Activated T-cell treated with anti-CD3 and anti-CD28 coated beads, Interleukin-2, amount 50 U/mL, for 48 hours (primary cell): Measurements from ENCODE around the gene ELK1.
"Not testable (repeated sequence)": the region's sequence is repeated elsewhere in the genome, so short reads cannot be mapped to it uniquely, and the experiment has no call there.

ENCODE experiments used
- DNase-seq, 2 experiments: peaks; one replicate each; pipeline ENCODE4 v3.0.0-alpha.2; 2020

ELK1 gene

GRCh38 chrX:47650164-47651042 lies at the start of gene ELK1:
Gene ELK1, minus strand, starts transcription at chrX:47650563. Its CDS starts 9,122 bp downstream, at chrX:47641441.
- DNase-seq: peak; percentile 86 to 89

DNA sequence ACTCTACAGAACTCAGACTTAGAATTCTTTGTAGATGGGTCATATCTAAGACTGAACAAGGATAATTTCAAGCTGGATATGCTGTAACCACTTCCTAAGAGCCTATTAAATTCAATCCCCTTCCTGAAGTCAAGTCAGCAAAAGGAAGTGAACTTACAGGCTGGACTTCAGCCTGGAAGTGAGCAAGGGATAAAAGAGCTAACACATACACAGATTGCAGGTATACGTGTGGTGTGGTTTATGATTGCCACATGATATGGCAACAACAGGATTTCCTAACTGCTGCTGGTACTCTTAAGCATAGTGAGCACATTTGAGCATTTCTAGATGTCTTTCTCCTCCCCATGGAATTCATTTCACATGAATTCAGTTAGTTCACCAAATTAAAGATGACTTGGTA lies 46.8 kb upstream of the ELK1 start:
- DNase-seq: no peak

DNA sequence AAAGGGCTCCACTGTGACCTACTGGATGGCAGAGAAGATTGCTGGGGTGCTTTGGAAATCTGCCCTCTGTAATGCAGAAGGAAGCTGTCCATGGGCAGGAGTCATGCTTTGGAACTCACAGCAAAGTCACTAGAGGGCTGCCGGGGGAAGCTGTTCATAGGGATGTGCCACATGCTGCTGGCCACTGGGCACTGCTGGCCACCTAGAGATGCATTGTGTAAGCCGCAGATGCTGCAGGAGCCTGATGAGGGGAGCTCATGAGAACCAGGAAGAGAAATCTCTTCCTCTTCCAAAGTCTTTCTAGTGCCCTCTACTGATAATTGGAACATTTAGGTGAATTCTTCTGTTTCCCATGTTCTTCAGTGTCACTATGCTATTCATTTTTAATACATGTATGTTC lies 39.8 kb upstream of the ELK1 start:
- DNase-seq: no peak

DNA sequence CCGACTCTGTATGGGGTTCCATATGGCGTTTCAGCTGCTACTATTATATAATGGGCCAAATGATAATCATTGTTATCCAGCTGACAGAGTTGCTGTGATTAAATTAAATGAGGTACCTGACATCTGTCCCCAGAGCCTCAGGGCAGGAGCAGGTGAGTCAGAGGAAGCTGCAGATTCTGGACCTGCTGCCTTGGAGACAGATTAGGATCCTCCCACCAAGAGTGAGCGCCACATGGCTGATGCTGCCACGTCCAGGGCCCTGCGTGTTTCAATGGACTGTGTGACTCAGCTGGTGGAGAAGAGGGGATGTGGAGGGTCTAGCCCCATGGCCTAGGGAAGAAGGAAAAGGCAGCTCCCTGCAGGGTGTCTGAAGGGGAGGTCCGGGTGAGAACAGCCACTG lies 36.9 kb upstream of the ELK1 start:
- DNase-seq: no peak

GRCh38 chrX:47683829-47684205 lies 33.5 kb upstream of the ELK1 start:
- DNase-seq: no peak

- DNase-seq: no peak
Observed at GRCh38 chrX:47683184-47683828, 32.9 kb upstream of the ELK1 start.

- DNase-seq: not testable (repeated sequence)
Observed at GRCh38 chrX:47675959-47676859, 25.8 kb upstream of the ELK1 start.

DNA sequence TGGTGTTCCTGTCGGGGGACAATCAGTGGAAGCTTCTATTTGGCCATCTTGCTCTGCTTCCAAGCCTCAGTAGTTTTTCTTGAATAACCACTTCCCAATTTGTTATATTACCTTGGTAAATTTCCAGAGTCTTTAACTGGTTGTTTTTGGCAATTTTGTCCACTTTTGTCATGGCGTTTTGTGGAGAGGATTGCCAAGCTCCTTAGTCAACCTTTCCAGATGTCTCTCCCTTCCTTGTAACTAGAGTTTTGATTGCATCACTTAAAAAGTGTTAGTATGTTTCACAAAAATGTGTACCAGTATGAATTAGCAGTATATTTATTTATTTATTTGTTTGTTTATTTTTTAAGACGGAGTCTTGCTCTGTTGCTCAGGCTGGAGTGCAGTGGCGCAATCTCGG lies 24.4 kb upstream of the ELK1 start:
- no peak for DNase-seq

DNA sequence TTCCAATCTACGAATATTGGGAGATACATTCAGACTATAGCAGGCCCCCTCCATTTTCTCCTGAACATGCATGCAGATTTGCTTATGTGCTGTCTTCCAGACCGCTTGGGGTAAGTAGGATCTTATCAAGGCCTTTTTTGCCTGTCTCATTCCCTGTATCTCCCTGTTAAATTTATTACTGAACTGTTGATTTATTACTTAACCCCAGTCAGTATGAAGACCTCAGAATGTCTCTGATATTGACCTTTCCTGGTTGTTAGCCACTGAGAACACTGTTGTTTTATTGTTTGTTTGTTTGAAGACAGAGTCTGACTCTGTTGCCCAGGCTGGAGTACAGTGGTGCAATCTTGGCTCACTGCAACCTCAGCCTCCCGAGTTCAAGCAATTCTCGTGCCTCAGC lies 15.4 kb upstream of the ELK1 start:
- DNase-seq: not testable (repeated sequence)

DNA sequence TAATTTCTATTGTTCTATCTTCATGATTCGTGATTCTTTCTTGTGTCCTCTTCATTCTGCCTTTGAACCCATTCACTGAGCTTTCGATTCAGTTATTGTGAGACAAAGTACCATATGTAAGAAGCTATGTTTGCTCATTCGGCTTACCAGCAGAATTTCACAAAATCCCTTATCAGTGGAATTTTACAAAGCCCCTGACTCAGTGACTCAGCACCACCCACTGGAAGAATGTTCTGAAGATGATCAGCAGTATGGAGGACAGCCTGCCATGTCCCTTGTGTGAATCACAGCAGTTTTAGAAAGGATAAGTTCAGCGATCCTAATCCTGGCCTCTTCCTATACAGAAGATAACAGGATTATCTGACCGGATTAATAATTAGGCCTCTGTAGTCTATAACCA lies 14.4 kb upstream of the ELK1 start:
- DNase-seq: no peak

GRCh38 chrX:47662144-47662657 lies 11.8 kb upstream of the ELK1 start:
- peak; percentile 66 to 68 for DNase-seq

GRCh38 chrX:47661539-47661938 lies 11.2 kb upstream of the ELK1 start:
- DNase-seq: no peak

DNA sequence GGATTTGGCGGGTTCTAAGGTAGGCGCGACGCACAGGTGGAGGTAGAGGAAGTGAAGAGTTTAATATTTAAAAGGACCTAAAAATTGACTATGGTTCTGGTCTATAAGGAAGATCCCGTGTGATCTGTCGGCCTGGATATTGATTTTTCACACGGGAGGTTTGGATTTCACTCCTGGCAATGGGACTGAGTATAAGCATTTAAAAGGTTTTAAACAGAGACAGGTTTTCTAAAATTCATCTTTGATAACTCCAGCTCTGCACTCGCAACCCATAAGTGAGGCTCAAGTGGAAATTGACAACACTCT lies 9.0 kb upstream of the ELK1 start:
- DNase-seq: no peak

DNA sequence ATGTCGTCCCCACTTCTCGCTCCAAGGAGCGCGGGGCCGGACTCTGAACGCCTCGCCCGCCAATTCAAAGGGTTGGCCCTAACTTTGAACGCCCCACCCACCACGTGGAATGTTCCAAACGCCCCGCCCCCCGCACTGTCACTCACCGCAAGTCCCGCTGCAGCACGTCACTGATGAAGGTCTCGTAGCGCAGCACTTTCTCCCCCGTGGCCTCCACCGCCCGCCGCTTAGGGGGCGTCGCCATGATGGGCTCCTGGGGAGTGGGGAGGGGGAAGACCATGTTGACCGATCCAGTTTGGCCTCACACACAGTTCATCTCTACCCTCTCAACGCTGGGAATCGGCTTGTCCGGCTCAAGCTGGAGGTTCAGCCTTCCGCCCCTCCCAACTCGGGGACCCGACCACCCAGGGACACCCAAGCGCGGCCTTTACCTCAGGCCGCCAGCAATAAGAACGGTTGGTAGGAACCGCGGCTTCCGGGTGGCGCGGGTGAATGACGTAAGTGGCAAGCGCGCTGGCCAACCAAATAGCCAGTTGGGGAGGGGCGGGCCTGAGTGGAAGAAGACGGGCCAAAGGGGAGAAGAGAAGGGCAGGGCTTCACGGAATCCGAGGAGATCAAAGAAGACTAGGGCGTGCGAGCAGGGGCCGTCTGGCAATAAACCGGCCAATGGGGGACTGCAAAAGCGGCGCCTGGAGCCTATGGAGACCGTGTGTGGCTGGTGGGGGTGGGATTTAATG lies 8.5 kb upstream of the ELK1 start, which contains the start of gene UXT:
Gene UXT (minus strand): TSS at position 497 of the 737 bp plus-strand sequence. CDS start 253 bp downstream, at position 244.
- DNase-seq: peak; percentile 94

- DNase-seq: no peak
Observed at GRCh38 chrX:47658301-47658683, 7.9 kb upstream of the ELK1 start.

- no peak for DNase-seq
Observed at GRCh38 chrX:47651043-47651905, 911 bp upstream of the ELK1 start.

DNA sequence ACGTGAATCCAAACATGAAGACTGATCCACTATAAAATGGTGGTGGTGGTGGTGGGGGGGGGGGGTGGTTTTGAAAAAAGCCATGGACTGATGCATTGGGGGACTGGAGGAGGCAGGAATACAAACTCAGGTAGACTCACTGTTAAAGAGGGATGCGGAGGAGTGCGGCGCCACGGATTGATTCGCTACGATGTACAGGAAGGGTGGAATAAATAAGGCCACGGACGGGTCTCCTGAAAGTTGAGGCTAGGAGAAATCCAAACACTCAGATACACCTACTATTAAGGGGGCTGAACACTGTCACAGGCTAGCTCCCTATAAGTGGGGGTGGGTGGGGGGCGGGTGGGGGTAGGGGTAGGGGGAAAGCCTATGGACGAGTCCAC lies 591 bp downstream of the ELK1 start:
- no peak for DNase-seq

GRCh38 chrX:47649271-47649670 lies 1.1 kb downstream of the ELK1 start:
- DNase-seq: no peak

DNA sequence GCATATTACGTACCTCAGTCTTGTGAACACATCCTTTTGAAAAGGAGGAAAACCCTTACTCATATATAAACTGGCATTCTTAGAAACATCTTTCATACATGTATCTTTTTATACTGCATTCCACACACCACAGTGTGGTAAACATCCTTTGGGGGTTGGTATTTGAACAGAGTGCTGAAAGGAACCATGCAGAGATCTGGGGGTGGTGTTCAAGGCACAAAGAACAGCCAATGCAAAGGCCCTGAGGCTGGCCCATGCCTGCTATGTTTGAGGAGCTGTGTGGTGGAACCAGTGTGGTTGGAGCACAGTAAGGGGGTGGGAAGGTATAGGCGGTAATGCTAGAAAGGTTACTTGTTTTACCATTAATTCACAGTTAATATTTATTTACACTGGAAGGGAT lies 2.0 kb downstream of the ELK1 start:
- no peak for DNase-seq

GRCh38 chrX:47646636-47647035 lies 3.7 kb downstream of the ELK1 start:
- no peak for DNase-seq

GRCh38 chrX:47645530-47645929 lies 4.8 kb downstream of the ELK1 start:
- no peak for DNase-seq
